SK-N-SH (cell line): ENCODE measurements around the gene SNCG. TPM values are rescaled to one million over a fixed set of nuclear protein-coding genes. Genes with fewer than 3 reads are reported as not detected.

Experiments used
- CTCF ChIA-PET: fragments of 300-600, 350-600 bp; formaldehyde crosslinking; extraction: SDS; loops from one replicate; lab custom pipeline; 2021; lab: Yijun Ruan, JAX
- POLR2A ChIA-PET: fragments of 350-600 bp; sonication (Branson Sonifier 250); formaldehyde crosslinking; extraction: SDS; loops from one replicate; lab custom pipeline; 2020; ENCODE audit warnings: antibody characterized with exemption, inconsistent platforms; lab: Yijun Ruan, JAX
- DNase-seq: peaks from one replicate; pipeline ENCODE4 v3.0.0; 2012
- H2AFZ ChIP-seq: fragments of 200-600 bp; sonication (generic); 2 replicates; pipeline ENCODE4 v1.8.1; 2016; ENCODE audit warnings: antibody characterized with exemption, mild to moderate bottlenecking, low read depth
- H3F3A ChIP-seq: fragments of 200-600 bp; sonication (generic); replicated peaks from 2 replicates; pipeline ENCODE3; 2016; ENCODE audit warnings: antibody characterized with exemption, mild to moderate bottlenecking; ENCODE audit not compliant: insufficient read depth
- H3K27ac ChIP-seq, 2 experiments: fragments of 200-500 bp in 1 of 2; fragments of 200-600 bp in 1 of 2; sonication (Bioruptor generic) in 1 of 2; sonication (generic), shearing (Covaris generic) in 1 of 2; 2 replicates each; pipeline versions ENCODE4 v1.5.1 to v1.6.1; 2014 to 2016; ENCODE audit warnings: low read depth in 2 of 2, inconsistent platforms in 1 of 2, low read length in 1 of 2, mild to moderate bottlenecking in 1 of 2, mixed read lengths in 1 of 2
- H3K27me3 ChIP-seq: fragments of 200-600 bp; sonication (generic), shearing (Covaris generic); 2 replicates; pipeline ENCODE4 v1.6.1; 2016; ENCODE audit warnings: mixed run types; ENCODE audit not compliant: insufficient read depth
- H3K36me3 ChIP-seq, 2 experiments: fragments of 200-500 bp in 1 of 2; fragments of 200-600 bp in 1 of 2; sonication (Bioruptor generic) in 1 of 2; sonication (generic) in 1 of 2; replicated peaks in 1 of 2; 2 replicates each; pipeline versions ENCODE3 to v1.5.1; 2014 to 2016; ENCODE audit warnings: low read length in 1 of 2, mild to moderate bottlenecking in 1 of 2; ENCODE audit not compliant: insufficient read depth in 2 of 2, control insufficient read depth in 1 of 2
- H3K4me1 ChIP-seq, 2 experiments: fragments of 200-500 bp in 1 of 2; fragments of 200-600 bp in 1 of 2; sonication (Bioruptor generic) in 1 of 2; sonication (generic), shearing (Covaris generic) in 1 of 2; 2 replicates each; pipeline versions ENCODE4 v1.5.1 to v1.6.1; 2014 to 2016; ENCODE audit warnings: low read depth in 1 of 2, low read length in 1 of 2, mixed run types in 1 of 2; ENCODE audit not compliant: insufficient read depth in 2 of 2, control insufficient read depth in 1 of 2
- H3K4me2 ChIP-seq: fragments of 200-600 bp; sonication (generic), shearing (Covaris generic); 2 replicates; pipeline ENCODE4 v1.6.1; 2017; ENCODE audit warnings: mixed run types
- H3K4me3 ChIP-seq, 2 experiments: fragments of 200-500 bp in 1 of 2; fragments of 200-600 bp in 1 of 2; sonication (Bioruptor generic) in 1 of 2; sonication (generic), shearing (Covaris generic) in 1 of 2; 2 replicates each; pipeline versions ENCODE4 v1.5.1 to v1.8.1; 2014 to 2016; ENCODE audit warnings: low read depth in 2 of 2, inconsistent platforms in 1 of 2, low read length in 1 of 2, mild to moderate bottlenecking in 1 of 2, mixed read lengths in 1 of 2, moderate library complexity in 1 of 2
- H3K79me2 ChIP-seq: fragments of 200-600 bp; sonication (generic); 2 replicates; pipeline ENCODE4 v1.8.1; 2017; ENCODE audit warnings: mild to moderate bottlenecking; ENCODE audit not compliant: insufficient read depth
- H3K9ac ChIP-seq: fragments of 200-600 bp; sonication (generic); 2 replicates; pipeline ENCODE4 v1.6.1; 2017; ENCODE audit warnings: mixed run types
- H3K9me2 ChIP-seq: fragments of 200-600 bp; sonication (generic); 2 replicates; pipeline ENCODE4 v1.6.1; 2017; ENCODE audit warnings: mixed run types
- H3K9me3 ChIP-seq: fragments of 200-600 bp; sonication (generic); 2 replicates; pipeline ENCODE4 v1.6.1; 2017; ENCODE audit warnings: mixed run types, mild to moderate bottlenecking, moderate library complexity
- H4K20me1 ChIP-seq: fragments of 200-600 bp; sonication (generic); 2 replicates; pipeline ENCODE4 v1.6.1; 2017; ENCODE audit warnings: mild to moderate bottlenecking, mixed run types; ENCODE audit not compliant: insufficient read depth
- ELF1 ChIP-seq: IDR thresholded peaks from 2 replicates; pipeline ENCODE4 v1.4.0; 2012
- FOSL2 ChIP-seq: IDR thresholded peaks from 2 replicates; pipeline ENCODE4 v1.4.0; 2012; ENCODE audit warnings: low read depth, mild to moderate bottlenecking, moderate library complexity, borderline replicate concordance
- FOXJ3 ChIP-seq: sonication (generic); formaldehyde crosslinking; IDR thresholded peaks from 2 replicates; pipeline ENCODE4 v1.5.1; 2020; ENCODE audit warnings: mild to moderate bottlenecking, missing genetic modification reagents
- FOXM1 ChIP-seq: IDR thresholded peaks from 2 replicates; pipeline ENCODE4 v1.4.0; 2012; ENCODE audit warnings: low read depth, mild to moderate bottlenecking
- GABPA ChIP-seq: IDR thresholded peaks from 2 replicates; pipeline ENCODE4 v1.4.0; 2012; ENCODE audit warnings: low read depth, mild to moderate bottlenecking
- GATA2 ChIP-seq: sonication (generic); formaldehyde crosslinking; IDR thresholded peaks from 2 replicates; pipeline ENCODE4 v1.5.0; 2020; ENCODE audit warnings: mild to moderate bottlenecking, missing genetic modification reagents
- JUND ChIP-seq: IDR thresholded peaks from 2 replicates; pipeline ENCODE4 v1.4.0; 2012
- NRF1 ChIP-seq: IDR thresholded peaks from 2 replicates; pipeline ENCODE4 v1.6.1; 2012; ENCODE audit warnings: low read depth, mild to moderate bottlenecking, low read length
- POLR2AphosphoS5 ChIP-seq: IDR thresholded peaks from 2 replicates; pipeline ENCODE4 v1.6.1; 2012; ENCODE audit warnings: low read depth, low read length
- RCOR1 ChIP-seq: fragments of 150-350 bp; IDR thresholded peaks from 2 replicates; pipeline ENCODE4 v1.6.1; 2017; ENCODE audit warnings: antibody characterized with exemption, low read length
- TEAD4 ChIP-seq: IDR thresholded peaks from 2 replicates; pipeline ENCODE4 v1.4.0; 2012; ENCODE audit warnings: mild to moderate bottlenecking, borderline replicate concordance; ENCODE audit not compliant: insufficient read depth
- WGBS: methylation state at CpG from one replicate; pipeline ENCODE4 v1.1.6; 2017; ENCODE audit warnings: low lambda C conversion rate; 5-methylcytosine and 5-hydroxymethylcytosine counted together
- polyA plus RNA-seq, 3 experiments: library from polyadenylated mRNA; depleted of rRNA; stranded (reverse); fragments of >200 nt; gene quantifications; 2 replicates each; pipeline ENCODE4 v1.2.3, GENCODE V29; 2012
- TF ChIP-seq, protein P1 (sequence below): fragments of 150-350 bp; IDR thresholded peaks from 2 replicates; pipeline ENCODE4 v1.6.1; 2017; ENCODE audit warnings: antibody characterized with exemption, low read length, low read depth, borderline replicate concordance
- TF ChIP-seq, protein P2 (sequence below): IDR thresholded peaks from 2 replicates; pipeline ENCODE4 v1.6.1; 2012; ENCODE audit warnings: mild to moderate bottlenecking, low read depth, low read length, moderate library complexity
- TF ChIP-seq, protein P3 (sequence below): IDR thresholded peaks from 2 replicates; pipeline ENCODE4 v1.4.0; 2012; ENCODE audit warnings: low read depth

The SNCG gene
- polyA plus RNA-seq, 1 of the 3 experiments (the other 2 are of a cell fraction) = 4.3 TPM

DNA sequence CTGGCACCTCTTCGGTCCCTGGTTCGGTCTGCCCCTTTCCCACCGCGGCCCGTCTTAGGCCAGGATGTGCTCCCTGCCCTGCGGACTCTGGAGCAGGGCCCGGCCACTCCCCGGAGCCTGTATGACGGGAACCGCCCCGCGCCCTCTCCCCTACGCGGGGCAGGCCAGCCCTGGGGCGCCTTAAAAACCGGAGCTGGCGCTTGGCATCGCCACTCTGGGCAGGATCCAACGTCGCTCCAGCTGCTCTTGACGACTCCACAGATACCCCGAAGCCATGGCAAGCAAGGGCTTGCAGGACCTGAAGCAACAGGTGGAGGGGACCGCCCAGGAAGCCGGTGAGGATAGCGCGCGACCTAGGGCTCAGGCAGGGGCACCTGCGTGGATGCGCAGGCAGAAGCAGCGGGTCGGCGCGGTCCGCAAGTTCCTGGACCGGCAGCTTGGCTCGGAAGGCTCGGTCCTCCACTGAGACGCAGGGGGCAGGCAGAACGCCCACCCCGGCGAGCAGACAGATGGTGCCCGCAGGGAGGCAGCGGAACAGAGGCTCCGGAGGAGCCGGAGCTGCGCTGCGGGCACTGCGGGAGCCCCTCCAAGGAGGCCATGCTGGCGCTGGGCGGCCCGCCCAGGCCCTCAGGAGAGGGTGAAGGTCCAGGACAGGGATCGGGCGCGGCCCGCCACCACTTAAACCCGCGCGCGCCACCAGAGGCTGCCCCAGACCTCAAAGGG, 10.0 kb downstream of the SNCG start, which contains the start of gene ADIRF:
Gene ADIRF (plus strand): TSS at position 212 of the 723 bp plus-strand sequence. CDS start 63 bp downstream, at position 275.
- H3K9me2 ChIP-seq = no peaks in the 10 kb centered on the region
- no peaks in the 10 kb centered on the region for H3K79me2 ChIP-seq
- no peak within 1 kb of the TSS for H3K4me2 ChIP-seq
- H3K36me3 ChIP-seq = no peaks in the 10 kb centered on the region
- TF ChIP-seq POLR2AphosphoS5 (no peak), FOSL2 (no peak), GATA2 (CRISPR knock-in tag) (no peak), JUND (no peak), NRF1 (no peak), GABPA (no peak), TEAD4 (no peak), FOXM1 (no peak), ELF1 (no peak), RCOR1 (no peak), FOXJ3 (CRISPR knock-in tag) (no peak)
- TF ChIP-seq, protein P1, sequence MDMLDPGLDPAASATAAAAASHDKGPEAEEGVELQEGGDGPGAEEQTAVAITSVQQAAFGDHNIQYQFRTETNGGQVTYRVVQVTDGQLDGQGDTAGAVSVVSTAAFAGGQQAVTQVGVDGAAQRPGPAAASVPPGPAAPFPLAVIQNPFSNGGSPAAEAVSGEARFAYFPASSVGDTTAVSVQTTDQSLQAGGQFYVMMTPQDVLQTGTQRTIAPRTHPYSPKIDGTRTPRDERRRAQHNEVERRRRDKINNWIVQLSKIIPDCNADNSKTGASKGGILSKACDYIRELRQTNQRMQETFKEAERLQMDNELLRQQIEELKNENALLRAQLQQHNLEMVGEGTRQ = no peak
- TF ChIP-seq, protein P2, sequence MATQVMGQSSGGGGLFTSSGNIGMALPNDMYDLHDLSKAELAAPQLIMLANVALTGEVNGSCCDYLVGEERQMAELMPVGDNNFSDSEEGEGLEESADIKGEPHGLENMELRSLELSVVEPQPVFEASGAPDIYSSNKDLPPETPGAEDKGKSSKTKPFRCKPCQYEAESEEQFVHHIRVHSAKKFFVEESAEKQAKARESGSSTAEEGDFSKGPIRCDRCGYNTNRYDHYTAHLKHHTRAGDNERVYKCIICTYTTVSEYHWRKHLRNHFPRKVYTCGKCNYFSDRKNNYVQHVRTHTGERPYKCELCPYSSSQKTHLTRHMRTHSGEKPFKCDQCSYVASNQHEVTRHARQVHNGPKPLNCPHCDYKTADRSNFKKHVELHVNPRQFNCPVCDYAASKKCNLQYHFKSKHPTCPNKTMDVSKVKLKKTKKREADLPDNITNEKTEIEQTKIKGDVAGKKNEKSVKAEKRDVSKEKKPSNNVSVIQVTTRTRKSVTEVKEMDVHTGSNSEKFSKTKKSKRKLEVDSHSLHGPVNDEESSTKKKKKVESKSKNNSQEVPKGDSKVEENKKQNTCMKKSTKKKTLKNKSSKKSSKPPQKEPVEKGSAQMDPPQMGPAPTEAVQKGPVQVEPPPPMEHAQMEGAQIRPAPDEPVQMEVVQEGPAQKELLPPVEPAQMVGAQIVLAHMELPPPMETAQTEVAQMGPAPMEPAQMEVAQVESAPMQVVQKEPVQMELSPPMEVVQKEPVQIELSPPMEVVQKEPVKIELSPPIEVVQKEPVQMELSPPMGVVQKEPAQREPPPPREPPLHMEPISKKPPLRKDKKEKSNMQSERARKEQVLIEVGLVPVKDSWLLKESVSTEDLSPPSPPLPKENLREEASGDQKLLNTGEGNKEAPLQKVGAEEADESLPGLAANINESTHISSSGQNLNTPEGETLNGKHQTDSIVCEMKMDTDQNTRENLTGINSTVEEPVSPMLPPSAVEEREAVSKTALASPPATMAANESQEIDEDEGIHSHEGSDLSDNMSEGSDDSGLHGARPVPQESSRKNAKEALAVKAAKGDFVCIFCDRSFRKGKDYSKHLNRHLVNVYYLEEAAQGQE = no peak
- TF ChIP-seq, protein P3, sequence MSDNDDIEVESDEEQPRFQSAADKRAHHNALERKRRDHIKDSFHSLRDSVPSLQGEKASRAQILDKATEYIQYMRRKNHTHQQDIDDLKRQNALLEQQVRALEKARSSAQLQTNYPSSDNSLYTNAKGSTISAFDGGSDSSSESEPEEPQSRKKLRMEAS = no peak
- TF ChIP-seq, all 33 proteins: peak for 0
- no peak within 1 kb of the TSS for H3K27ac ChIP-seq
- H3F3A ChIP-seq = no peaks in the 10 kb centered on the region
- H3K9ac ChIP-seq = no peak within 1 kb of the TSS
- H3K9me3 ChIP-seq = no peaks in the 10 kb centered on the region
- no peak for DNase-seq
- no peak within 1 kb of the TSS for H2AFZ ChIP-seq
- ChIA-PET CTCF (interaction anchor here (1.1 to 3.3 kb wide), 4 partner anchors 10 to 536 kb away, joined by 3 to 23 read pairs (median 4); partner anchors contain the start of genes MINPP1 and SNCG), POLR2A (no interaction called here)
- no peak within 1 kb of the TSS for H3K4me3 ChIP-seq
- no peaks in the 10 kb centered on the region for H3K27me3 ChIP-seq
- H4K20me1 ChIP-seq = no peaks in the 10 kb centered on the region
- WGBS = 94% methylated on average over 44 of the region's 59 CpGs
- peaks cover 0 to 6% of the 10 kb centered on the region in 2 experiments; a peak in 1 of 4 replicates for H3K4me1 ChIP-seq
